K562 (cell line): ENCODE results near the gene CDADC1. TPM values are rescaled to one million over a fixed set of nuclear protein-coding genes. Genes with fewer than 3 reads are reported as not detected.

Experiments
- CBX1 ChIP-seq: sonication (generic); IDR thresholded peaks from 2 replicates; pipeline ENCODE4 v1.6.1; 2016; ENCODE audit warnings: antibody characterized with exemption, low read depth, mild to moderate bottlenecking
- CBX5 ChIP-seq: IDR thresholded peaks from 2 replicates; pipeline ENCODE4 v1.6.1; 2014; ENCODE audit warnings: low read depth, borderline replicate concordance
- E2F3 ChIP-seq: fragments of 250-450 bp; sonication (Bioruptor Pico); IDR thresholded peaks from 2 replicates; pipeline ENCODE4 v1.4.0; 2020; ENCODE audit warnings: mild to moderate bottlenecking
- GTF3C2 ChIP-seq: IDR thresholded peaks from 3 replicates; pipeline ENCODE4 v1.6.1; 2011; ENCODE audit warnings: borderline replicate concordance, mild to moderate bottlenecking, moderate library complexity; ENCODE audit not compliant: insufficient read length; ENCODE audit errors: extremely low read depth
- MAFF ChIP-seq: IDR thresholded peaks from 2 replicates; pipeline ENCODE4 v1.6.1; 2012; ENCODE audit warnings: low read length, improper control_type of control experiment
- MAFK ChIP-seq: IDR thresholded peaks from 2 replicates; pipeline ENCODE4 v1.6.1; 2011; ENCODE audit warnings: low read length, improper control_type of control experiment
- MAX ChIP-seq: sonication (generic); formaldehyde crosslinking; IDR thresholded peaks from 2 replicates; pipeline ENCODE4 v1.9.0; 2022; ENCODE audit warnings: mild to moderate bottlenecking, missing genetic modification reagents
- MXI1 ChIP-seq: IDR thresholded peaks from 2 replicates; pipeline ENCODE4 v1.6.1; 2011; ENCODE audit warnings: low read depth, mild to moderate bottlenecking, improper control_type of control experiment, low read length
- NCOA2 ChIP-seq, 2 experiments: fragments of 450-650 bp; IDR thresholded peaks; 2 replicates each; pipeline ENCODE4 v1.6.1; 2018; ENCODE audit warnings: mild to moderate bottlenecking in 2 of 2, moderate library complexity in 1 of 2; ENCODE audit not compliant: partially characterized antibody in 2 of 2
- NEUROD1 ChIP-seq: fragments of 150-350 bp; IDR thresholded peaks from 2 replicates; pipeline ENCODE4 v1.6.1; 2014; ENCODE audit warnings: borderline replicate concordance, low read length, low read depth; ENCODE audit not compliant: partially characterized antibody
- POLR3A ChIP-seq: IDR thresholded peaks from 2 replicates; pipeline ENCODE4 v1.6.1; 2011; ENCODE audit warnings: borderline replicate concordance, mild to moderate bottlenecking, moderate library complexity; ENCODE audit not compliant: insufficient read length, insufficient read depth; ENCODE audit errors: extremely low read depth
- RBM34 ChIP-seq: fragments of 200-400 bp; formaldehyde crosslinking; IDR thresholded peaks from 2 replicates; pipeline ENCODE4 v1.6.1; 2018; ENCODE audit warnings: low read length, borderline replicate concordance; ENCODE audit not compliant: insufficient read depth
- RNF2 ChIP-seq: sonication (generic); IDR thresholded peaks from 2 replicates; pipeline ENCODE4 v1.6.1; 2016
- SIN3A ChIP-seq, 2 experiments: fragments of 150-350 bp in 1 of 2; IDR thresholded peaks; 2 replicates each; pipeline ENCODE4 v1.6.1; 2011 to 2016; ENCODE audit warnings: borderline replicate concordance in 2 of 2, low read depth in 2 of 2, low read length in 2 of 2, mild to moderate bottlenecking in 2 of 2, moderate library complexity in 2 of 2; ENCODE audit not compliant: control insufficient read depth in 1 of 2
- SMARCA5 ChIP-seq: fragments of 450-650 bp; IDR thresholded peaks from 2 replicates; pipeline ENCODE4 v1.6.1; 2016
- ZKSCAN1 ChIP-seq: fragments of 150-350 bp; IDR thresholded peaks from 2 replicates; pipeline ENCODE4 v1.6.1; 2016; ENCODE audit warnings: low read depth, low read length
- ZNF280B ChIP-seq: fragments of 250-450 bp; sonication (Bioruptor Pico); IDR thresholded peaks from 2 replicates; pipeline ENCODE4 v1.5.1; 2021; ENCODE audit warnings: mild to moderate bottlenecking
- ZNF561 ChIP-seq: fragments of 450-650 bp; formaldehyde crosslinking; conservative IDR thresholded peaks from 2 replicates; pipeline ENCODE4 v1.4.0; 2020; ENCODE audit warnings: mild to moderate bottlenecking, moderate library complexity
- polyA plus RNA-seq, 8 experiments: library from polyadenylated mRNA; depleted of rRNA in 4 of 8; stranded (reverse) in 5 of 8; unstranded in 3 of 8; fragments of >200 nt; fragmentation: Nextera tagmentation in 2 of 8; fragmentation: Illumina TruSeq in 1 of 8; extraction: Ambion mirVana in 2 of 8; extraction: Trizol in 1 of 8; gene quantifications; 2 replicates each; pipeline versions ENCODE4 v1.2.1 to v1.2.3, GENCODE V29; 2011 to 2014; ENCODE audit warnings: inconsistent platforms in 1 of 8, missing spikeins in 1 of 8
- total RNA-seq, 7 experiments: library from RNA; depleted of rRNA in 6 of 7; stranded (reverse); fragments of >200 nt in 6 of 7; fragmentation: Illumina TruSeq in 2 of 7; extraction: Trizol in 2 of 7; gene quantifications; 2 replicates each; pipeline versions ENCODE4 v1.2.1 to v1.2.3, GENCODE V29; 2011 to 2021; ENCODE audit warnings: low replicate concordance in 1 of 7
- TF ChIP-seq, protein P1 (sequence below), 3 experiments: IDR thresholded peaks in 2 of 3; conservative IDR thresholded peaks in 1 of 3; 2 replicates each; pipeline ENCODE4 v1.5.1; 2011 to 2012; ENCODE audit warnings: low read length in 3 of 3, mild to moderate bottlenecking in 3 of 3, control low read depth in 2 of 3, improper control_type of control experiment in 1 of 3, inconsistent platforms in 1 of 3, low read depth in 1 of 3, mixed read lengths in 1 of 3, moderate library complexity in 1 of 3; ENCODE audit not compliant: insufficient read depth in 2 of 3
- TF ChIP-seq, protein P2 (sequence below): IDR thresholded peaks from 3 replicates; pipeline ENCODE4 v1.6.1; 2011; ENCODE audit warnings: borderline replicate concordance, mild to moderate bottlenecking; ENCODE audit not compliant: insufficient read length, insufficient read depth

The CDADC1 gene
- total and polyA plus RNA-seq, 9 of the 15 experiments (the other 6 are each of a cell fraction or from before 2014, with no cell fraction given): 4.1 to 11.8 (median 6.3) TPM

DNA sequence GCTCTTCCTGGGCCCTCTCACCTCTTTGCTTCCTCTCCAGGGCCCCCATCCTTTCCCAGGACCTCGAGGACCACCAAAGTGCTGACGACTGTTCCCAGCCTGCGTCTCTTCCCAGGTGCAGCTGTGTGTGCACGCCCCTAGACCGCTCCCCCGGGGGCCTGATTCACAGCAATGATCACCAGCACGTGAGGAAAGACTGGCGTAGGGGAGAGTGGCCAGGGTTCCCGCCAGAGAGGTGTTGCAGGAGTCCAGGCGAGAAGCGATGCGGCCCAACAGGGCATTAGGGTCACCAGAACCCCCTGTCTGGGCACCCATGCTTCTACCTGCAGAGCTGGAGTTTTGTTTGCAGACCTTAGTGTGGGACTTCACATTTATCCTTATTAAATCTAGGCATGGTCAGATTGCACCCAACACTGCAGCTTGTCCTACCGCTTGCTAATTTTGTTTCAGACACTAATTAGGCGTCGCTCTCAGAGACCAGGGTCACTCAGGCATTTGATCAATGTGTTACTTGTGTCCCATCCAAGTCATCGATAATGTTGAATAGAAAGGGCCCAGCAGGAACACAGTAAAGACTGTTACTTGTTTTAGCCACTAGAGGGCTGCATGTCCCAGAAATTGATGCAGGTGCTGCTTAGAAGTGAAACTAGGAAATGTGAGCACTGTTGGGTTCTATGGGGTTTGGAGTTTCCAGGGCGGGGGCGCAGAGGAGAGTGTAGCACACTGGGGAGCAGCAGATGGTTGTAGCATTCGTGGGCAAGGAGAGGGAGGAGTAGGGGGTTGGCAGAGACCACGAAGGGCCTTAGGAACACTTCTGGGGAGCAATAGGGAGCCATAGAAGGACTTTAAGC is 53.2 kb downstream of the CDADC1 start (continued):
- no peak for TF ChIP-seq NEUROD1
- TF ChIP-seq RBM34: no peak
- no peak for TF ChIP-seq CBX1
- no peak for TF ChIP-seq POLR3A
- TF ChIP-seq NCOA2 (IDR thresholded peaks at IDR 0.05; ENCODE audit: partially characterized antibody in 2 of 2): no peak
- no peak for TF ChIP-seq E2F3 (CRISPR knock-in tag)
- TF ChIP-seq ZKSCAN1: no peak
- no peak for TF ChIP-seq SIN3A (IDR thresholded peaks at IDR 0.05; ENCODE audit: borderline replicate concordance in 2 of 2, control insufficient read depth in 1 of 2, low read depth in 2 of 2, low read length in 2 of 2)
- TF ChIP-seq RNF2: no peak
- TF ChIP-seq CBX5: no peak
- TF ChIP-seq MAX (CRISPR knock-in tag): no peak
- no peak for TF ChIP-seq MAFK
- TF ChIP-seq, protein P1, sequence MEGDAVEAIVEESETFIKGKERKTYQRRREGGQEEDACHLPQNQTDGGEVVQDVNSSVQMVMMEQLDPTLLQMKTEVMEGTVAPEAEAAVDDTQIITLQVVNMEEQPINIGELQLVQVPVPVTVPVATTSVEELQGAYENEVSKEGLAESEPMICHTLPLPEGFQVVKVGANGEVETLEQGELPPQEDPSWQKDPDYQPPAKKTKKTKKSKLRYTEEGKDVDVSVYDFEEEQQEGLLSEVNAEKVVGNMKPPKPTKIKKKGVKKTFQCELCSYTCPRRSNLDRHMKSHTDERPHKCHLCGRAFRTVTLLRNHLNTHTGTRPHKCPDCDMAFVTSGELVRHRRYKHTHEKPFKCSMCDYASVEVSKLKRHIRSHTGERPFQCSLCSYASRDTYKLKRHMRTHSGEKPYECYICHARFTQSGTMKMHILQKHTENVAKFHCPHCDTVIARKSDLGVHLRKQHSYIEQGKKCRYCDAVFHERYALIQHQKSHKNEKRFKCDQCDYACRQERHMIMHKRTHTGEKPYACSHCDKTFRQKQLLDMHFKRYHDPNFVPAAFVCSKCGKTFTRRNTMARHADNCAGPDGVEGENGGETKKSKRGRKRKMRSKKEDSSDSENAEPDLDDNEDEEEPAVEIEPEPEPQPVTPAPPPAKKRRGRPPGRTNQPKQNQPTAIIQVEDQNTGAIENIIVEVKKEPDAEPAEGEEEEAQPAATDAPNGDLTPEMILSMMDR (IDR thresholded peaks at IDR 0.05 in 2 of 3, conservative IDR thresholded peaks at IDR 0.05 in 1 of 3; ENCODE audit: insufficient read depth in 2 of 3, low read depth in 1 of 3, low read length in 3 of 3): peak; percentile 70 to 87 (median 82)
- TF ChIP-seq GTF3C2: no peak
- TF ChIP-seq ZNF280B (CRISPR knock-in tag): no peak
- TF ChIP-seq MAFF: no peak
- TF ChIP-seq SMARCA5: peak; percentile 70; the same call in 1 of the 2 replicates
- TF ChIP-seq, protein P2, sequence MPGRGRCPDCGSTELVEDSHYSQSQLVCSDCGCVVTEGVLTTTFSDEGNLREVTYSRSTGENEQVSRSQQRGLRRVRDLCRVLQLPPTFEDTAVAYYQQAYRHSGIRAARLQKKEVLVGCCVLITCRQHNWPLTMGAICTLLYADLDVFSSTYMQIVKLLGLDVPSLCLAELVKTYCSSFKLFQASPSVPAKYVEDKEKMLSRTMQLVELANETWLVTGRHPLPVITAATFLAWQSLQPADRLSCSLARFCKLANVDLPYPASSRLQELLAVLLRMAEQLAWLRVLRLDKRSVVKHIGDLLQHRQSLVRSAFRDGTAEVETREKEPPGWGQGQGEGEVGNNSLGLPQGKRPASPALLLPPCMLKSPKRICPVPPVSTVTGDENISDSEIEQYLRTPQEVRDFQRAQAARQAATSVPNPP: no peak
- no peak for TF ChIP-seq ZNF561
- no peak for TF ChIP-seq MXI1
